Measurements from ENCODE around the gene ESR1.

ESR1 gene

DNA sequence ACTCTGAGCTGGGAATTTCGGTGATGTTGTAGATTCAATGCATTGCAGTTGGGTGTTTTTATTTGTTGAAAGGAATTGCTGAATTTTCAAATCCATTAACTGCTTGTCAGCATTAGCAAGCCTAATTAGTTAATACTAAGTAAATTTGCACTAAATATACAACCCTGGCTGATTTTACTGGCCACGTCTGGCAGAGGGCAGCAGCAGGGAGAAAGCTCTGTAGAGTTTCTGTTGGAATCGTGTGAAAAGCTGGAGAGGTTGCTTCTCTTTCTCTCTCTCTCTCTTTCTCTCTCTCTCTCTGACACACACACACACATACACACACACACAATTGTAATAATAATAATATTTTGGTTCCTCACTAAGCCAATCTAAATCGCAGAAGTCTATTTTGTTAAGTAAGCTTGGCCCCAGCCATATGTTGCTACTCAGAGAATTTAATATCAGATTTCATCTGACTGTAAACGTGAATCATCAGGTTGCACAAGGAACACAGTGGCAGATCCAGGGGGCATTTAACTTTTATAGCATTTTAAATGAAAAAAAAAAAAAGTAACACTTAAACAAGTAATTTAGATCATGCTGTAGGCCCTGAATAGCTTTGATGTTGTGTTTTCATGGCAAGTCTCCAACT lies 289.5 kb downstream of the ESR1 start:
- TF ChIP-seq, protein P1, sequence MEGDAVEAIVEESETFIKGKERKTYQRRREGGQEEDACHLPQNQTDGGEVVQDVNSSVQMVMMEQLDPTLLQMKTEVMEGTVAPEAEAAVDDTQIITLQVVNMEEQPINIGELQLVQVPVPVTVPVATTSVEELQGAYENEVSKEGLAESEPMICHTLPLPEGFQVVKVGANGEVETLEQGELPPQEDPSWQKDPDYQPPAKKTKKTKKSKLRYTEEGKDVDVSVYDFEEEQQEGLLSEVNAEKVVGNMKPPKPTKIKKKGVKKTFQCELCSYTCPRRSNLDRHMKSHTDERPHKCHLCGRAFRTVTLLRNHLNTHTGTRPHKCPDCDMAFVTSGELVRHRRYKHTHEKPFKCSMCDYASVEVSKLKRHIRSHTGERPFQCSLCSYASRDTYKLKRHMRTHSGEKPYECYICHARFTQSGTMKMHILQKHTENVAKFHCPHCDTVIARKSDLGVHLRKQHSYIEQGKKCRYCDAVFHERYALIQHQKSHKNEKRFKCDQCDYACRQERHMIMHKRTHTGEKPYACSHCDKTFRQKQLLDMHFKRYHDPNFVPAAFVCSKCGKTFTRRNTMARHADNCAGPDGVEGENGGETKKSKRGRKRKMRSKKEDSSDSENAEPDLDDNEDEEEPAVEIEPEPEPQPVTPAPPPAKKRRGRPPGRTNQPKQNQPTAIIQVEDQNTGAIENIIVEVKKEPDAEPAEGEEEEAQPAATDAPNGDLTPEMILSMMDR (conservative IDR thresholded peaks at IDR 0.05): peak; percentile 19
- TF ChIP-seq ZFX (IDR thresholded peaks at IDR 0.05): no peak
- H3K27ac ChIP-seq: no peak overlapping the region

DNA sequence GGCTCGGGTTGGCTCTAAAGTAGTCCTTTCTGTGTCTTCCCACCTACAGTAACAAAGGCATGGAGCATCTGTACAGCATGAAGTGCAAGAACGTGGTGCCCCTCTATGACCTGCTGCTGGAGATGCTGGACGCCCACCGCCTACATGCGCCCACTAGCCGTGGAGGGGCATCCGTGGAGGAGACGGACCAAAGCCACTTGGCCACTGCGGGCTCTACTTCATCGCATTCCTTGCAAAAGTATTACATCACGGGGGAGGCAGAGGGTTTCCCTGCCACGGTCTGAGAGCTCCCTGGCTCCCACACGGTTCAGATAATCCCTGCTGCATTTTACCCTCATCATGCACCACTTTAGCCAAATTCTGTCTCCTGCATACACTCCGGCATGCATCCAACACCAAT lies 291.2 kb downstream of the ESR1 start:
- TF ChIP-seq ZFX (IDR thresholded peaks at IDR 0.05): no peak
- TF ChIP-seq, protein P1 (conservative IDR thresholded peaks at IDR 0.05): no peak
- no peak overlapping the region for H3K27ac ChIP-seq

DNA sequence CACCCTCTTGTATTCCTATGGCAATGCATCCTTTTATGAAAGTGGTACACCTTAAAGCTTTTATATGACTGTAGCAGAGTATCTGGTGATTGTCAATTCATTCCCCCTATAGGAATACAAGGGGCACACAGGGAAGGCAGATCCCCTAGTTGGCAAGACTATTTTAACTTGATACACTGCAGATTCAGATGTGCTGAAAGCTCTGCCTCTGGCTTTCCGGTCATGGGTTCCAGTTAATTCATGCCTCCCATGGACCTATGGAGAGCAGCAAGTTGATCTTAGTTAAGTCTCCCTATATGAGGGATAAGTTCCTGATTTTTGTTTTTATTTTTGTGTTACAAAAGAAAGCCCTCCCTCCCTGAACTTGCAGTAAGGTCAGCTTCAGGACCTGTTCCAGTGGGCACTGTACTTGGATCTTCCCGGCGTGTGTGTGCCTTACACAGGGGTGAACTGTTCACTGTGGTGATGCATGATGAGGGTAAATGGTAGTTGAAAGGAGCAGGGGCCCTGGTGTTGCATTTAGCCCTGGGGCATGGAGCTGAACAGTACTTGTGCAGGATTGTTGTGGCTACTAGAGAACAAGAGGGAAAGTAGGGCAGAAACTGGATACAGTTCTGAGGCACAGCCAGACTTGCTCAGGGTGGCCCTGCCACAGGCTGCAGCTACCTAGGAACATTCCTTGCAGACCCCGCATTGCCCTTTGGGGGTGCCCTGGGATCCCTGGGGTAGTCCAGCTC lies 292.1 kb downstream of the ESR1 start:
- no peak overlapping the region for H3K27ac ChIP-seq
- TF ChIP-seq, protein P1 (conservative IDR thresholded peaks at IDR 0.05): no peak
- TF ChIP-seq ZFX (IDR thresholded peaks at IDR 0.05): no peak

DNA sequence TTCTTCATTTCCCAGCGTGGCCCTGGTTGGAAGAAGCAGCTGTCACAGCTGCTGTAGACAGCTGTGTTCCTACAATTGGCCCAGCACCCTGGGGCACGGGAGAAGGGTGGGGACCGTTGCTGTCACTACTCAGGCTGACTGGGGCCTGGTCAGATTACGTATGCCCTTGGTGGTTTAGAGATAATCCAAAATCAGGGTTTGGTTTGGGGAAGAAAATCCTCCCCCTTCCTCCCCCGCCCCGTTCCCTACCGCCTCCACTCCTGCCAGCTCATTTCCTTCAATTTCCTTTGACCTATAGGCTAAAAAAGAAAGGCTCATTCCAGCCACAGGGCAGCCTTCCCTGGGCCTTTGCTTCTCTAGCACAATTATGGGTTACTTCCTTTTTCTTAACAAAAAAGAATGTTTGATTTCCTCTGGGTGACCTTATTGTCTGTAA lies 292.7 kb downstream of the ESR1 start:
- no peak for TF ChIP-seq ZFX (IDR thresholded peaks at IDR 0.05)
- no peak overlapping the region for H3K27ac ChIP-seq

DNA sequence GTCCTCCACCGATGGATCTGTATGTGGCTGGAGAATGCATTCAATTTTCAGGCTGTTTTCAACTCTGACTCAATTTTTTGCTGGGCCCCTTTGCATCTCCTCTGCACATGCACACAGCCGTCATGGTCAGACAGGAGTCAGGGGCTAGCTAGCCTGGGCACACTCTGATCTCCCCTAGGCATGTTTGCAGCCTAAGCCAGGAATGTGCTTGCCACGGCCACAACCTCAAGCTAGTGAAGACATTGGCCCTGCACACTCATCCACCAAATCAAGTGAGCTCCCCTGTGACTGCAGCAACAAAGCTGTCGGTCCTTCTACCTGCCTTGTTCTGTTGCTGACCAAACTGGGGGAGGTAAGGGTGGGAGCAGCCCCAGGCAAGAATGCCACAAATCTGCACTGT lies 300.5 kb downstream of the ESR1 start:
- H3K27ac ChIP-seq: no peak overlapping the region
- TF ChIP-seq ZFX (IDR thresholded peaks at IDR 0.05): no peak
- TF ChIP-seq, protein P1 (conservative IDR thresholded peaks at IDR 0.05): no peak

DNA sequence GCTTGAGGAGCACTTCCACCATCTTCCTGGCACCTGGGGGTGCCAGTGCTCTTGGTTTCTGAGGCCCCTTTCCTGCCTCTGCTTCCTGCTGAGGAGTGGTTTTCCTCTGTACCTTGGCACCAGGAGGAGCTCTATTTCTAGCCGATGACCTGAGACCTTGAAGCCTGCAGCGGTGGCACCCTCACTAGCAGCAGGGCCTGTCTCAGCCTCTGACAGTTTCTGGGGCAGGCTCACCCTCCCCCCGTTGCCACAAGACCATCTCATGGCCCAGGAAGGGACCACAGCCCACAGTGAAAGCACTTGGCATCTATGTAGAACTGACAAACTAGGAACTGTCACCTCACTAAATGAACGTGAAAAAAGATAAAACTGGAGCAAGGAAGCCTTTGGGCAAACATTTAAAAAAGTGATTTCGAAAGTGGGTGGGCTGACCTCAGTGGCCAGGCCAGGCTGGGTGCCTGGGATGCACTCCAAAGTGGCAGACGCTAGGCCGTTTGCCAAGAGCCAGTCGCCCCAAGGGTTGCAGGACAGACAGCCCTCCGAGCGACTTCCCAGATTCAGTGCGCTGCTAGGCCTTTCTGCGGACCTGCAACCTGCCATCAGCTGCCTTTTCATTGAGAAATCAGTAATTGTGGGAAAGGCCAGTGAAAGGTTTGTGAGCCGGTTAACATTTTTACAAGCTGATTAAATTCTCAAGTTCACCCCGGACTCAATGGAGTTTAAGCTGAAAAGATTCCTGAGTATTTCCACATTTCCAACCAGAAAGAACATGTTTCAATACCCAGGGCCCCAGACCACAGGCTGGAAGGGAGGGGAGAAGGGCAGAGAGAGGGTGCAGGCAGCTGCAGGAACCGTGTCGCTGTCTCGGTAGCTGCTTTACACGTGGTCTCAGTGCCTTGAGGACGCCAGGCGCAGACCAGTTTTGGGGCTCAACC lies 303.7 kb downstream of the ESR1 start:
- H3K27ac ChIP-seq: no peak overlapping the region
- TF ChIP-seq ZFX (IDR thresholded peaks at IDR 0.05): no peak

DNA sequence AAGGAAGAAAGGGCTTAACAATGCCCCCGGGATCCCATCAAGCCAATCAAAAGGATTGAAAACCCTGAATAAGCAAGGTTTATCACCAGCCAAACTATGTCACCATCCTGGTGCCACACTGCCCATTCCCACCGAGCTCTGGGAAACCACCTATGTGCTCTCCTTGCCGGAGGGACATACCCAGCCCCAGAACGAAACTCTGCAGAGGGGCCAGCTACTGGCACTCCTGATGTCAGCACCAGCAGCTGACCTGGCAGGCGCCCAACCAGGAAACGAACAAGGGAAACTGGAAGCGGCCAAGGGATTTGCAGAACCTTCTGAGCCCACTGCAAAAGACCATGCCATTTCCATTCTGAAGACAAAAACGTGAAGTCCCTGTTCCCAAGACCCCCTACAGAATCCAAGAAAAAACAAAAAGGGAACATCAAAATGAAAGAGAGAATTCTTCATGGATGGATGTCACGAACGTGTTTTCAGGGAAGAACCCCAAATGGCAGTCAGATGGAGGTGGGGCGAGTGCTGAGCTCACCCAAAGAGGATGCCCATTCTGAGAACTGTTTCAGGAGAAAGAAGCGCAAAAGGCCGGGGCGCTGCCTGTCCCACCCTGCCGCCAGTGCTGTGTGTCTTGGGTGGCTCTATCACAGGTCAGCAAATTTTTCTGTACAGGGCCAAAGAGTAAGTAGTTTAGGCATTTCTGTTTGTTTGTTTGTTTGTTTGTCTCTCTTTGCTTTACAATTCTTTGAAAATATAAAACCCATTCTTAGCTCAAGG lies 305.2 kb downstream of the ESR1 start:
- no peak for TF ChIP-seq ZFX (IDR thresholded peaks at IDR 0.05)
- TF ChIP-seq, protein P1 (conservative IDR thresholded peaks at IDR 0.05): no peak
- no peak overlapping the region for H3K27ac ChIP-seq

Measured in C4-2B (cell line).